A549 (cell line): ENCODE measurements around the gene CEL. TPM values are rescaled to one million over a fixed set of nuclear protein-coding genes. Genes with fewer than 3 reads are reported as not detected.

Source experiments
- ATAC-seq, 2 experiments: fragments of 200-7000 bp in 1 of 2; fragments of >200 bp in 1 of 2; cut with Nextera tagmentation in 1 of 2; cut with Tn5 transposase in 1 of 2; 3 replicates each; pipeline versions ENCODE4 v1.8.0 to v1.9.1; 2018 to 2020; ENCODE audit warnings: mild to moderate bottlenecking in 1 of 2, moderate library complexity in 1 of 2
- CTCF ChIA-PET: fragments of 300-600 bp; sonication (Branson Sonifier 250); formaldehyde crosslinking; extraction: SDS; loops from one replicate; lab custom pipeline; 2021; ENCODE audit warnings: antibody characterized with exemption, inconsistent platforms; lab: Yijun Ruan, JAX
- POLR2A ChIA-PET: fragments of 350-600 bp; formaldehyde crosslinking; extraction: SDS; loops from one replicate; lab custom pipeline; 2021; ENCODE audit warnings: antibody characterized with exemption, inconsistent platforms; lab: Yijun Ruan, JAX
- DNase-seq, 2 experiments: peaks; one replicate each; pipeline versions ENCODE4 v3.0.0 to v3.0.0-alpha.2; 2011 to 2016; ENCODE audit warnings: low read depth in 1 of 2, low spot score in 1 of 2
- FAIRE-seq: peaks from 2 replicates; lab custom pipeline; 2011; peaks lifted over from hg19 to GRCh38; lab: Jason Lieb, UNC
- H3K27ac ChIP-seq, 2 experiments: fragments of >200 bp; sonication (Bioruptor Twin); formaldehyde crosslinking; 3 replicates each; pipeline ENCODE4 v1.5.1; 2016 to 2017
- H3K4me1 ChIP-seq: fragments of >200 bp; sonication (Bioruptor Twin); formaldehyde crosslinking; 3 replicates; pipeline ENCODE4 v1.6.1; 2016
- H3K4me2 ChIP-seq: fragments of >200 bp; sonication (Bioruptor Twin); formaldehyde crosslinking; 3 replicates; pipeline ENCODE4 v1.6.1; 2016
- H3K4me3 ChIP-seq: fragments of >200 bp; sonication (Bioruptor Twin); formaldehyde crosslinking; 3 replicates; pipeline ENCODE4 v1.5.1; 2016
- H3K9me3 ChIP-seq: fragments of >200 bp; sonication (Bioruptor Twin); formaldehyde crosslinking; 3 replicates; pipeline ENCODE4 v1.6.1; 2016
- ATOH8 ChIP-seq: fragments of 250-450 bp; sonication (Bioruptor Pico); IDR thresholded peaks from 2 replicates; pipeline ENCODE4 v1.5.0; 2020; ENCODE audit warnings: low read depth, mild to moderate bottlenecking, moderate library complexity
- BCL3 ChIP-seq: fragments of >200 bp; sonication (Bioruptor Twin); formaldehyde crosslinking; IDR thresholded peaks from 3 replicates; pipeline ENCODE4 v1.6.1; 2016
- CBX2 ChIP-seq: fragments of 200-600 bp; sonication (generic); IDR thresholded peaks from 2 replicates; pipeline ENCODE4 v1.6.1; 2016; ENCODE audit warnings: low read depth, mild to moderate bottlenecking, borderline replicate concordance
- CBX8 ChIP-seq: fragments of 200-600 bp; sonication (generic); IDR thresholded peaks from 2 replicates; pipeline ENCODE4 v1.6.1; 2016
- CTCF ChIP-seq: fragments of >200 bp; sonication (Bioruptor Twin); formaldehyde crosslinking; IDR thresholded peaks from 3 replicates; pipeline ENCODE4 v1.5.1; 2016
- EHMT2 ChIP-seq: fragments of 200-600 bp; sonication (generic); IDR thresholded peaks from 2 replicates; pipeline ENCODE4 v1.6.1; 2016; ENCODE audit warnings: antibody characterized with exemption, low read depth, mild to moderate bottlenecking, moderate library complexity
- ELK1 ChIP-seq: fragments of 150-350 bp; IDR thresholded peaks from 2 replicates; pipeline ENCODE4 v1.6.1; 2014; ENCODE audit warnings: low read depth, mild to moderate bottlenecking, low read length
- ESRRA ChIP-seq: fragments of 150-350 bp; IDR thresholded peaks from 2 replicates; pipeline ENCODE4 v1.6.1; 2014; ENCODE audit warnings: mild to moderate bottlenecking, low read length, borderline replicate concordance
- FOXS1 ChIP-seq: fragments of 250-450 bp; sonication (Bioruptor Pico); IDR thresholded peaks from 2 replicates; pipeline ENCODE4 v1.5.0; 2020; ENCODE audit warnings: mild to moderate bottlenecking, moderate library complexity
- GATA3 ChIP-seq: IDR thresholded peaks from 2 replicates; pipeline ENCODE4 v1.6.1; 2012; ENCODE audit warnings: borderline replicate concordance
- HOXB13 ChIP-seq: fragments of 250-450 bp; sonication (Bioruptor Pico); IDR thresholded peaks from 2 replicates; pipeline ENCODE4 v1.5.0; 2020; ENCODE audit warnings: low read depth, mild to moderate bottlenecking, moderate library complexity
- JUN ChIP-seq, 2 experiments: fragments of >200 bp; sonication (Bioruptor Twin); formaldehyde crosslinking; IDR thresholded peaks; 2 replicates in 1 of 2; 3 replicates in 1 of 2; pipeline ENCODE4 v1.6.1; 2016 to 2017
- MAFK ChIP-seq: fragments of 450-650 bp; IDR thresholded peaks from 2 replicates; pipeline ENCODE4 v1.6.1; 2014; ENCODE audit not compliant: partially characterized antibody
- MAZ ChIP-seq: fragments of 150-350 bp; IDR thresholded peaks from 2 replicates; pipeline ENCODE4 v1.6.1; 2014; ENCODE audit warnings: antibody characterized with exemption, low read depth, low read length, borderline replicate concordance
- NFE2L2 ChIP-seq: fragments of 150-350 bp; conservative IDR thresholded peaks from 2 replicates; pipeline ENCODE4 v1.6.1; 2014; ENCODE audit warnings: low read length
- NPAS2 ChIP-seq: fragments of 250-450 bp; sonication (Bioruptor Pico); IDR thresholded peaks from 2 replicates; pipeline ENCODE4 v1.8.0; 2022; ENCODE audit warnings: mild to moderate bottlenecking, moderate library complexity, borderline replicate concordance
- PBX3 ChIP-seq: IDR thresholded peaks from 2 replicates; pipeline ENCODE4 v1.6.1; 2012
- RAD21 ChIP-seq, 2 experiments: fragments of >200 bp in 1 of 2; sonication (Bioruptor Twin) in 1 of 2; formaldehyde crosslinking in 1 of 2; IDR thresholded peaks in 1 of 2; conservative IDR thresholded peaks in 1 of 2; 2 replicates in 1 of 2; 3 replicates in 1 of 2; pipeline ENCODE4 v1.6.1; 2012 to 2018; ENCODE audit warnings: inconsistent platforms in 1 of 2
- RFX5 ChIP-seq: fragments of 450-650 bp; IDR thresholded peaks from 2 replicates; pipeline ENCODE4 v1.7.1; 2014; ENCODE audit warnings: antibody characterized with exemption, mild to moderate bottlenecking, moderate library complexity
- RNF2 ChIP-seq: fragments of 200-600 bp; sonication (generic); IDR thresholded peaks from 2 replicates; pipeline ENCODE4 v1.6.1; 2016; ENCODE audit warnings: low read depth, mild to moderate bottlenecking, antibody characterized with exemption, moderate library complexity, borderline replicate concordance
- USF2 ChIP-seq: fragments of 450-650 bp; IDR thresholded peaks from 2 replicates; pipeline ENCODE4 v1.6.1; 2014; ENCODE audit warnings: antibody characterized with exemption
- ZC3H11A ChIP-seq: fragments of 450-650 bp; IDR thresholded peaks from 2 replicates; pipeline ENCODE4 v1.6.1; 2014; ENCODE audit warnings: antibody characterized with exemption, mild to moderate bottlenecking
- WGBS: methylation state at CpG from one replicate; pipeline ENCODE4 v1.1.6; 2017; ENCODE audit errors: missing lambda C conversion rate; 5-methylcytosine and 5-hydroxymethylcytosine counted together
- polyA plus RNA-seq, 4 experiments: library from polyadenylated mRNA; depleted of rRNA in 3 of 4; stranded (reverse); fragments of >200 nt; fragmentation: RNase III in 1 of 4; extraction: RNeasy Plus Mini Kit Qiagen cat#74134 plus additional on column Dnase treatment in 1 of 4; gene quantifications; 2 replicates in 3 of 4; 3 replicates in 1 of 4; pipeline ENCODE4 v1.2.3, GENCODE V29; 2011 to 2017

CEL gene
- polyA plus RNA-seq, 2 of the 4 experiments (the other 2 are of a cell fraction), result 0.23 to 0.68 TPM

GRCh38 chr9:133107245-133107722 is 45.5 kb downstream of the CEL start:
- FAIRE-seq, result no peak
- POLR2A ChIA-PET, result interaction anchor here (0.6 kb wide), 1 partner anchor 701 kb away, joined by 5 read pairs; no protein-coding TSS in a partner anchor

GRCh38 chr9:133107961-133108793 is 46.4 kb downstream of the CEL start:
- ChIA-PET POLR2A (no interaction called here), CTCF (interaction anchor here (1.0 to 30.3 kb wide), 8 partner anchors 7 to 378 kb away, joined by 3 to 1284 read pairs (median 8); partner anchors contain the start of genes SURF1 and SURF2)
- H3K9me3 ChIP-seq, result no peaks in the 10 kb centered on the region
- no peak for DNase-seq
- peaks cover 5% of the 10 kb centered on the region; the same call in 1 of the 3 replicates for H3K4me1 ChIP-seq
- no peak for ATAC-seq
- H3K4me2 ChIP-seq, result no peak overlapping the region
- no peak overlapping the region for H3K27ac ChIP-seq
- 89% methylated on average over 18 of the region's 18 CpGs for WGBS
- no peak for FAIRE-seq
- H3K4me3 ChIP-seq, result no peak overlapping the region
- no peak for TF ChIP-seq NPAS2 (CRISPR knock-in tag)
- TF ChIP-seq JUN (IDR thresholded peaks at IDR 0.05), result no peak
- TF ChIP-seq ELK1, result no peak
- no peak for TF ChIP-seq ZC3H11A
- no peak for TF ChIP-seq FOXS1 (CRISPR knock-in tag)
- TF ChIP-seq EHMT2, result no peak
- no peak for TF ChIP-seq CTCF
- no peak for TF ChIP-seq CBX8
- no peak for TF ChIP-seq RNF2
- no peak for TF ChIP-seq NFE2L2
- TF ChIP-seq ATOH8 (CRISPR knock-in tag), result no peak
- no peak for TF ChIP-seq ESRRA

More at GRCh38 chr9:133107245-133107722, 45.5 kb downstream of the CEL start:
- peaks cover 5% of the 10 kb centered on the region; the same call in 1 of the 3 replicates for H3K4me1 ChIP-seq
- H3K9me3 ChIP-seq, result no peaks in the 10 kb centered on the region
- no peak overlapping the region for H3K4me2 ChIP-seq
- ATAC-seq (no peak), DNase-seq (no peak)
- H3K4me3 ChIP-seq, result no peak overlapping the region
- 97% methylated on average over 7 of the region's 13 CpGs for WGBS
- no peak for TF ChIP-seq CBX2
- TF ChIP-seq RAD21 (conservative IDR thresholded peaks at IDR 0.05 in 1 of 2, IDR thresholded peaks at IDR 0.05 in 1 of 2), result no peak
- TF ChIP-seq ZC3H11A, result no peak
- no peak for TF ChIP-seq JUN (IDR thresholded peaks at IDR 0.05)
- TF ChIP-seq BCL3, result no peak
- no peak for TF ChIP-seq HOXB13 (CRISPR knock-in tag)
- TF ChIP-seq MAZ, result no peak
- TF ChIP-seq RFX5, result no peak
- TF ChIP-seq RNF2, result no peak
- TF ChIP-seq PBX3, result no peak
- no peak for TF ChIP-seq MAFK
- TF ChIP-seq CBX8, result no peak
- TF ChIP-seq USF2, result no peak
- TF ChIP-seq ATOH8 (CRISPR knock-in tag), result no peak
- no peak for TF ChIP-seq GATA3
- no peak for TF ChIP-seq NPAS2 (CRISPR knock-in tag)
- no peak overlapping the region for H3K27ac ChIP-seq
- CTCF ChIA-PET, result interaction anchor here (1.0 to 30.3 kb wide), 6 partner anchors 11 to 132 kb away, joined by 3 to 1284 read pairs (median 6); no protein-coding TSS in a partner anchor
